ENCODE data around the gene ACADVL. TPM values are rescaled to one million over a fixed set of nuclear protein-coding genes. Genes with fewer than 3 reads are reported as not detected.

Gene ACADVL
- total RNA-seq, 1 experiment from 2014 or later = 283 TPM

GRCh38 chr17:7218758-7219157 is 980 bp upstream of the ACADVL start:
- no peaks in the 10 kb centered on the region for H3K27me3 ChIP-seq (ENCODE audit: insufficient read depth, low read length)
- Mint-ChIP-seq H3K9me3 (no peaks in the 10 kb centered on the region; a peak in 1 of 5 replicates), H3K27ac (peak overlapping the region in 1 of 3 experiments; percentile 66; a peak in 3 of 7 replicates), H3K36me3 (ENCODE audit: insufficient read depth in 1 of 3, low read depth in 3 of 3) (peaks cover 11 to 35% (median 27%) of the 10 kb centered on the region in 3 experiments; a peak in 6 of 7 replicates), H3K4me3 (peak overlapping the region; percentile 95 to 97), H3K27me3 (ENCODE audit: low read depth) (peaks cover 1% of the 10 kb centered on the region; the same call in 1 of the 2 replicates), H3K4me1 (peaks cover 52 to 55% of the 10 kb centered on the region in 2 experiments)
- no peak overlapping the region for H3T11ph ChIP-seq (ENCODE audit: low read length)
- no peak overlapping the region for H4K8ac ChIP-seq (replicated peaks; ENCODE audit: insufficient read length, low read depth, low read length)
- no peak overlapping the region for H3K18ac ChIP-seq (ENCODE audit: insufficient read length, low read depth, low read length)
- no peak overlapping the region for H4K5ac ChIP-seq (ENCODE audit: insufficient read length, low read depth, low read length)
- no peak overlapping the region for H3K56ac ChIP-seq (ENCODE audit: insufficient read length, low read depth, low read length)
- TF ChIP-seq CTCF (conservative IDR thresholded peaks at IDR 0.05) = no peak
- no peak overlapping the region for H2BK12ac ChIP-seq (ENCODE audit: insufficient read length, low read depth, low read length)
- H3K4me2 ChIP-seq (ENCODE audit: insufficient read depth, insufficient read length, low read length) = no peak overlapping the region
- H2AK5ac ChIP-seq (ENCODE audit: insufficient read length, low read length) = no peak overlapping the region
- H3K4ac ChIP-seq (ENCODE audit: low read depth, low read length) = no peak overlapping the region
- no peaks in the 10 kb centered on the region for H3K9me3 ChIP-seq (ENCODE audit: control insufficient read depth, low read depth, low read length)
- H2BK5ac ChIP-seq (ENCODE audit: insufficient read length, low read length) = no peak overlapping the region
- peaks cover 23% of the 10 kb centered on the region for H3K23me2 ChIP-seq (ENCODE audit: insufficient read length, low read depth, low read length, poor library complexity, severe bottlenecking)
- no peak overlapping the region for H3K23ac ChIP-seq (ENCODE audit: insufficient read length, low read depth, low read length)
- no peak overlapping the region for H3K14ac ChIP-seq (ENCODE audit: insufficient read depth, low read length)
- no CpG with 5 or more reads among the region's 6 CpGs for WGBS (ENCODE audit: extremely low coverage, insufficient read length, low lambda C conversion rate)
- DNase-seq = no peak
- no peak overlapping the region for H2BK15ac ChIP-seq (ENCODE audit: low read depth, low read length)
- no peak overlapping the region for H4K91ac ChIP-seq (ENCODE audit: insufficient read length, low read depth, low read length)
- H3K4me1 ChIP-seq (ENCODE audit: insufficient read depth, low read length) = no peaks in the 10 kb centered on the region; the same call in 1 of the 2 replicates
- no peaks in the 10 kb centered on the region for H4K20me1 ChIP-seq (ENCODE audit: control insufficient read depth, insufficient read depth, insufficient read length)
- H2BK120ac ChIP-seq (ENCODE audit: low read depth, low read length, poor library complexity, severe bottlenecking) = no peak overlapping the region
- H3K79me2 ChIP-seq (ENCODE audit: insufficient read depth, low read length) = no peaks in the 10 kb centered on the region
- no peak overlapping the region for H2BK20ac ChIP-seq (ENCODE audit: low read depth, low read length, poor library complexity, severe bottlenecking)
- no peak overlapping the region for H3K27ac ChIP-seq (ENCODE audit: insufficient read length, low read depth, low read length)
- no peak overlapping the region for H2AFZ ChIP-seq (ENCODE audit: low read length)
- no peaks in the 10 kb centered on the region for H3K79me1 ChIP-seq (ENCODE audit: insufficient read depth, low read depth, low read length, poor library complexity, severe bottlenecking)
- H3K9ac ChIP-seq (ENCODE audit: extremely low read depth, insufficient read length, low read length) = no peak overlapping the region
